K562 (cell line): ENCODE results near the gene ANK2. TPM values are rescaled to one million over a fixed set of nuclear protein-coding genes. Genes with fewer than 3 reads are reported as not detected.

Experiments used
- ATAC-seq: fragments of 200-7000 bp; cut with Tn5 transposase; 3 replicates; pipeline ENCODE4 v1.9.1; 2020; ENCODE audit warnings: moderate library complexity
- BruUV-seq: library from RNA; stranded (reverse); fragments of 400-500 nt; replicated peaks from 2 replicates; lab custom pipeline; 2021; lab: Mats Ljungman, UMichigan
- CTCF ChIA-PET: fragments of 300-600 bp; formaldehyde crosslinking; extraction: SDS; loops from one replicate; lab custom pipeline; 2021; ENCODE audit warnings: low intra/inter-chr PET ratio; lab: Yijun Ruan, JAX
- POLR2A ChIA-PET: fragments of 300-600, 350-650 bp; sonication (Branson Sonifier 250); formaldehyde crosslinking; extraction: SDS; loops from one replicate; lab custom pipeline; 2021; ENCODE audit warnings: antibody characterized with exemption, inconsistent platforms; lab: Yijun Ruan, JAX
- DNase-seq, 4 experiments: peaks; one replicate each; pipeline versions ENCODE4 v3.0.0 to v3.0.0-alpha.2; 2011 to 2018; ENCODE audit warnings: low spot score in 3 of 4, mixed read lengths in 3 of 4; ENCODE audit errors: extremely low read depth in 1 of 4
- FAIRE-seq: peaks from 2 replicates; lab custom pipeline; 2011; peaks lifted over from hg19 to GRCh38; lab: Jason Lieb, UNC
- H2AFZ ChIP-seq: 2 replicates; pipeline ENCODE4 v1.6.0; 2011; ENCODE audit warnings: low read depth, low read length, control low read depth, inconsistent platforms
- H3K27ac ChIP-seq: fragments of 200-600 bp; 3 replicates; pipeline ENCODE4 v1.8.0; 2011; ENCODE audit warnings: low read depth, mild to moderate bottlenecking, control low read depth, inconsistent platforms, low read length, moderate library complexity, mixed read lengths; ENCODE audit errors: extremely low read depth
- H3K27me3 ChIP-seq, 2 experiments: fragments of 300-600 bp in 1 of 2; 2 replicates in 1 of 2; 3 replicates in 1 of 2; pipeline versions ENCODE4 v1.6.0 to v1.8.0; 2011; ENCODE audit warnings: inconsistent platforms in 2 of 2, low read length in 2 of 2, mild to moderate bottlenecking in 1 of 2, mixed read lengths in 1 of 2, moderate library complexity in 1 of 2; ENCODE audit not compliant: control insufficient read depth in 2 of 2, insufficient read depth in 2 of 2
- H3K36me3 ChIP-seq: fragments of 300-600 bp; 3 replicates; pipeline ENCODE4 v1.8.0; 2011; ENCODE audit warnings: mild to moderate bottlenecking, low read length, inconsistent platforms; ENCODE audit not compliant: control insufficient read depth, insufficient read depth
- H3K4me1 ChIP-seq, 2 experiments: fragments of 200-600 bp in 1 of 2; replicated peaks in 1 of 2; 2 replicates in 1 of 2; 3 replicates in 1 of 2; pipeline versions ENCODE4 v1.5.1 to v1.8.0; 2011; ENCODE audit warnings: inconsistent platforms in 2 of 2, low read length in 2 of 2, mild to moderate bottlenecking in 1 of 2, mixed read lengths in 1 of 2, moderate library complexity in 1 of 2; ENCODE audit not compliant: control insufficient read depth in 2 of 2, insufficient read depth in 2 of 2
- H3K4me2 ChIP-seq: 2 replicates; pipeline ENCODE4 v1.6.1; 2011; ENCODE audit warnings: low read length, control low read depth, inconsistent platforms, mixed read lengths; ENCODE audit not compliant: insufficient read depth
- H3K4me3 ChIP-seq: fragments of 200-600 bp; sonication (generic), shearing (Covaris generic); 2 replicates; pipeline ENCODE4 v1.5.1; 2016; ENCODE audit warnings: control low read depth, inconsistent platforms
- H3K79me2 ChIP-seq: fragments of 200-600 bp; 3 replicates; pipeline ENCODE4 v1.8.0; 2011; ENCODE audit warnings: low read length, inconsistent platforms; ENCODE audit not compliant: control insufficient read depth, insufficient read depth
- H3K9ac ChIP-seq, 2 experiments: 2 replicates each; pipeline versions ENCODE4 v1.6.0 to v1.6.1; 2011; ENCODE audit warnings: low read depth in 2 of 2, low read length in 2 of 2, control low read depth in 1 of 2, inconsistent platforms in 1 of 2, mild to moderate bottlenecking in 1 of 2, mixed read lengths in 1 of 2; ENCODE audit not compliant: insufficient read depth in 1 of 2
- H3K9me1 ChIP-seq: one replicate; pipeline ENCODE4 v1.6.0; 2011; ENCODE audit warnings: inconsistent platforms, mild to moderate bottlenecking, low read length, moderate library complexity; ENCODE audit not compliant: control insufficient read depth, insufficient read depth
- H3K9me3 ChIP-seq: replicated peaks from 2 replicates; pipeline ENCODE4 v1.5.1; 2011; ENCODE audit warnings: low read depth, low read length, inconsistent platforms; ENCODE audit not compliant: control insufficient read depth, insufficient read depth
- H4K20me1 ChIP-seq: replicated peaks from 2 replicates; pipeline ENCODE4 v1.6.1; 2011; ENCODE audit warnings: low read length, inconsistent platforms, mixed read lengths; ENCODE audit not compliant: control insufficient read depth, insufficient read depth
- NONO ChIP-seq, 2 experiments: fragments of 200-400 bp in 1 of 2; fragments of 450-650 bp in 1 of 2; formaldehyde crosslinking in 1 of 2; IDR thresholded peaks; 2 replicates each; pipeline ENCODE4 v1.6.1; 2017; ENCODE audit warnings: low read depth in 2 of 2, mild to moderate bottlenecking in 2 of 2, moderate library complexity in 2 of 2, low read length in 1 of 2
- ZNF764 ChIP-seq: fragments of 250-450 bp; sonication (Bioruptor Pico); IDR thresholded peaks from 2 replicates; pipeline ENCODE4 v1.4.0; 2020; ENCODE audit warnings: low read depth, mild to moderate bottlenecking, moderate library complexity
- WGBS: fragments of 100-300 bp; shearing (Covaris generic); methylation state at CpG from one replicate; pipeline ENCODE4 v1.1.6; 2016; ENCODE audit warnings: low coverage, mixed read lengths; ENCODE audit not compliant: insufficient coverage; ENCODE audit errors: missing lambda C conversion rate; 5-methylcytosine and 5-hydroxymethylcytosine counted together
- in situ Hi-C: fragments of 300-500 bp; cut with MboI; formaldehyde crosslinking; loops from 4 replicates; pipeline ENCODE4 v1.15.0; 2018; ENCODE audit warnings: inconsistent platforms, mixed read lengths
- intact Hi-C: fragments of 100-400 bp; cut with micrococcal nuclease; formaldehyde crosslinking; loops from 2 replicates; pipeline ENCODE4 v1.14.2; 2022
- polyA plus RNA-seq, 8 experiments: library from polyadenylated mRNA; depleted of rRNA in 4 of 8; stranded (reverse) in 5 of 8; unstranded in 3 of 8; fragments of >200 nt; fragmentation: Nextera tagmentation in 2 of 8; fragmentation: Illumina TruSeq in 1 of 8; extraction: Ambion mirVana in 2 of 8; extraction: Trizol in 1 of 8; gene quantifications; 2 replicates each; pipeline versions ENCODE4 v1.2.1 to v1.2.3, GENCODE V29; 2011 to 2014; ENCODE audit warnings: inconsistent platforms in 1 of 8, missing spikeins in 1 of 8
- total RNA-seq, 7 experiments: library from RNA; depleted of rRNA in 6 of 7; stranded (reverse); fragments of >200 nt in 6 of 7; fragmentation: Illumina TruSeq in 2 of 7; extraction: Trizol in 2 of 7; gene quantifications; 2 replicates each; pipeline versions ENCODE4 v1.2.1 to v1.2.3, GENCODE V29; 2011 to 2021; ENCODE audit warnings: low replicate concordance in 1 of 7
- TF ChIP-seq, protein P1 (sequence below): fragments of 250-450 bp; sonication (Bioruptor Pico); IDR thresholded peaks from 2 replicates; pipeline ENCODE4 v1.8.0; 2021; ENCODE audit warnings: mild to moderate bottlenecking, moderate library complexity
- TF ChIP-seq, protein P2 (sequence below): IDR thresholded peaks from 2 replicates; pipeline ENCODE4 v1.6.1; 2014; ENCODE audit warnings: antibody characterized with exemption

ANK2 gene
- total and polyA plus RNA-seq, 9 of the 15 experiments (the other 6 are each of a cell fraction or from before 2014, with no cell fraction given), result 0.07 to 0.24 TPM; not detected in 7

DNA sequence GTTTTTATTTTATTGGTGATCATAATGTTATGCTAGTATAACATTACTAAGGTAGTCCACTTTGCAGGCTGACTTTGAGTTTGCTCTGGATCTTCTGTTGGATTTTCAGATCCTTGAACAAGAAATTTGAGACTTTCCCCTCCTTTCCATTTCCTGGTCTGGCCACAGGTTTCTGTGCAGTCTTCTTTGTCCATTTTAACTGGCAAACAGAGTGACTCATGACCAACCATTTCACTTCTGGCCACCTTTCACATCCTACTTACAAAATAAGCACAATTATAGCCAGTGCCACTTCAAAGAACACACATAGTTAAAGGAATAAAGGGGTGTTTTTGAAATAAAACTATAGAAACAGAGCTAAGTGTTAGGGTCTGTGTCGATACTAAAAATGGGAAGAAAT lies 8.4 kb downstream of the ANK2 start:
- Histone ChIP-seq H3K27ac (no peak overlapping the region), H3K9me1 (no peaks in the 10 kb centered on the region), H3K4me3 (no peak overlapping the region), H3K27me3 (no peaks in the 10 kb centered on the region), H4K20me1 (no peaks in the 10 kb centered on the region), H3K9me3 (no peaks in the 10 kb centered on the region; the same call in 1 of the 2 replicates), H3K36me3 (no peaks in the 10 kb centered on the region), H2AFZ (no peak overlapping the region), H3K9ac (no peak overlapping the region), H3K4me1 (no peaks in the 10 kb centered on the region), H3K79me2 (no peaks in the 10 kb centered on the region), H3K4me2 (no peak overlapping the region)
- no peak for FAIRE-seq
- in situ Hi-C loops, result no loop called here
- ChIA-PET POLR2A (no interaction called here), CTCF (no interaction called here)
- 6% methylated on average over 1 of the region's 1 CpG for WGBS
- no peak for TF ChIP-seq NONO (IDR thresholded peaks at IDR 0.05; ENCODE audit: low read depth in 2 of 2, low read length in 1 of 2)
- TF ChIP-seq, protein P1, sequence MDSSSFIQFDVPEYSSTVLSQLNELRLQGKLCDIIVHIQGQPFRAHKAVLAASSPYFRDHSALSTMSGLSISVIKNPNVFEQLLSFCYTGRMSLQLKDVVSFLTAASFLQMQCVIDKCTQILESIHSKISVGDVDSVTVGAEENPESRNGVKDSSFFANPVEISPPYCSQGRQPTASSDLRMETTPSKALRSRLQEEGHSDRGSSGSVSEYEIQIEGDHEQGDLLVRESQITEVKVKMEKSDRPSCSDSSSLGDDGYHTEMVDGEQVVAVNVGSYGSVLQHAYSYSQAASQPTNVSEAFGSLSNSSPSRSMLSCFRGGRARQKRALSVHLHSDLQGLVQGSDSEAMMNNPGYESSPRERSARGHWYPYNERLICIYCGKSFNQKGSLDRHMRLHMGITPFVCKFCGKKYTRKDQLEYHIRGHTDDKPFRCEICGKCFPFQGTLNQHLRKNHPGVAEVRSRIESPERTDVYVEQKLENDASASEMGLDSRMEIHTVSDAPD (CRISPR knock-in tag), result no peak
- TF ChIP-seq ZNF764 (CRISPR knock-in tag), result no peak
- TF ChIP-seq, protein P2, sequence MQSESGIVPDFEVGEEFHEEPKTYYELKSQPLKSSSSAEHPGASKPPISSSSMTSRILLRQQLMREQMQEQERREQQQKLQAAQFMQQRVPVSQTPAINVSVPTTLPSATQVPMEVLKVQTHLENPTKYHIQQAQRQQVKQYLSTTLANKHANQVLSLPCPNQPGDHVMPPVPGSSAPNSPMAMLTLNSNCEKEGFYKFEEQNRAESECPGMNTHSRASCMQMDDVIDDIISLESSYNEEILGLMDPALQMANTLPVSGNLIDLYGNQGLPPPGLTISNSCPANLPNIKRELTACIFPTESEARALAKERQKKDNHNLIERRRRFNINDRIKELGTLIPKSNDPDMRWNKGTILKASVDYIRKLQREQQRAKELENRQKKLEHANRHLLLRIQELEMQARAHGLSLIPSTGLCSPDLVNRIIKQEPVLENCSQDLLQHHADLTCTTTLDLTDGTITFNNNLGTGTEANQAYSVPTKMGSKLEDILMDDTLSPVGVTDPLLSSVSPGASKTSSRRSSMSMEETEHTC, result no peak
- no TSS peak for BruUV-seq
- no peak for DNase-seq
- intact Hi-C loops, result no loop called here
- no peak for ATAC-seq
